Thyroid gland (tissue), 4 donors: Measurements from ENCODE around the gene DNM2.

Experiments
- CTCF ChIP-seq, 6 experiments: fragments of 200-600 bp in 3 of 6; fragments of 450-650 bp in 3 of 6; sonication (generic) in 3 of 6; IDR thresholded peaks; one replicate each; pipeline ENCODE4 v1.5.1; 2016 to 2019; ENCODE audit warnings: antibody characterized with exemption in 6 of 6, mild to moderate bottlenecking in 2 of 6, inconsistent platforms in 1 of 6, moderate library complexity in 1 of 6
- POLR2A ChIP-seq, 2 donors: fragments of 450-650 bp; IDR thresholded peaks; one replicate each; pipeline ENCODE4 v1.6.1; 2017; ENCODE audit warnings: antibody characterized with exemption in 2 of 2, mild to moderate bottlenecking in 2 of 2, moderate library complexity in 1 of 2

- no peak for TF ChIP-seq POLR2A (IDR thresholded peaks at IDR 0.05)
- no peak for TF ChIP-seq CTCF (IDR thresholded peaks at IDR 0.05)
Observed at GRCh38 chr19:10756791-10757190, 38.9 kb downstream of the DNM2 start.
